ENCODE data around the gene CDPF1. TPM values are rescaled to one million over a fixed set of nuclear protein-coding genes. Genes with fewer than 3 reads are reported as not detected.
"Not testable (repeated sequence)": the region's sequence is repeated elsewhere in the genome, so short reads cannot be mapped to it uniquely, and the experiment has no call there.

The CDPF1 gene
- polyA plus RNA-seq, 6 donors from 2014 or later, result 13.2 to 28.7 (median 21.6) TPM

GRCh38 chr22:46224044-46224897, 25.8 kb downstream of the CDPF1 start:
- DNase-seq (no peak), ATAC-seq (ENCODE audit: low read depth in 2 of 2) (no peak)
- peaks cover 5 to 18% of the 10 kb centered on the region in 2 donors for H3K36me3 Mint-ChIP-seq
- H3K27ac Mint-ChIP-seq, result no peak overlapping the region
- H3K9me3 Mint-ChIP-seq, result no peaks in the 10 kb centered on the region
- H3K4me1 Mint-ChIP-seq, result peaks cover 0 to 5% (median 1%) of the 10 kb centered on the region in 3 donors
- no peaks in the 10 kb centered on the region for H3K27me3 Mint-ChIP-seq
- H3K4me3 Mint-ChIP-seq, result no peak overlapping the region

- no peak for DNase-seq
- peaks cover 12 to 26% of the 10 kb centered on the region in 2 donors for H3K36me3 Mint-ChIP-seq
- peak overlapping the region in 1 of 8 donors; percentile 9 for H3K4me3 Mint-ChIP-seq
- no peaks in the 10 kb centered on the region for H3K9me3 Mint-ChIP-seq
- peaks cover 0 to 4% (median 1%) of the 10 kb centered on the region in 3 donors for H3K4me1 Mint-ChIP-seq
- H3K27me3 Mint-ChIP-seq, result no peaks in the 10 kb centered on the region
- H3K27ac Mint-ChIP-seq, result peak overlapping the region in 1 of 6 donors; percentile 72
- ATAC-seq (ENCODE audit: low read depth in 2 of 2), result no peak
These were observed 29.2 kb downstream of the CDPF1 start for GRCh38 chr22:46220921-46221320.

GRCh38 chr22:46219636-46220035, 30.5 kb downstream of the CDPF1 start:
- no peak for DNase-seq
- Mint-ChIP-seq H3K4me1 (peaks cover 0 to 1% (median 0%) of the 10 kb centered on the region in 3 donors), H3K27me3 (no peaks in the 10 kb centered on the region), H3K36me3 (peaks cover 12 to 25% of the 10 kb centered on the region in 2 donors), H3K27ac (no peak overlapping the region), H3K4me3 (no peak overlapping the region), H3K9me3 (no peaks in the 10 kb centered on the region)
- ATAC-seq (ENCODE audit: low read depth in 2 of 2), result no peak

GRCh38 chr22:46214616-46215015, 35.5 kb downstream of the CDPF1 start:
- H3K27me3 Mint-ChIP-seq, result no peaks in the 10 kb centered on the region
- DNase-seq, result no peak
- ATAC-seq (ENCODE audit: low read depth in 2 of 2), result no peak
- H3K4me3 Mint-ChIP-seq, result no peak overlapping the region
- peaks cover 23 to 46% of the 10 kb centered on the region in 2 donors for H3K36me3 Mint-ChIP-seq
- peaks cover 0 to 4% (median under 1%) of the 10 kb centered on the region in 7 donors for H3K9me3 Mint-ChIP-seq
- H3K27ac Mint-ChIP-seq, result no peak overlapping the region
- peaks cover 3 to 7% (median 6%) of the 10 kb centered on the region in 3 donors for H3K4me1 Mint-ChIP-seq

GRCh38 chr22:46214149-46214548, 35.9 kb downstream of the CDPF1 start:
- H3K36me3 Mint-ChIP-seq, result peaks cover 23 to 46% of the 10 kb centered on the region in 2 donors
- DNase-seq (no peak), ATAC-seq (ENCODE audit: low read depth in 2 of 2) (no peak)

GRCh38 chr22:46213052-46213451, 37.0 kb downstream of the CDPF1 start:
- Mint-ChIP-seq H3K4me1 (peaks cover 2 to 7% (median 6%) of the 10 kb centered on the region in 3 donors), H3K36me3 (peaks cover 29 to 55% of the 10 kb centered on the region in 2 donors), H3K9me3 (peaks cover 7 to 15% (median 10%) of the 10 kb centered on the region in 7 donors), H3K27ac (peak overlapping the region in 1 of 6 donors; percentile 64), H3K27me3 (no peaks in the 10 kb centered on the region), H3K4me3 (no peak overlapping the region)
- ATAC-seq (ENCODE audit: low read depth in 2 of 2) (no peak), DNase-seq (no peak)

More at GRCh38 chr22:46214149-46214548, 35.9 kb downstream of the CDPF1 start:
- H3K27ac Mint-ChIP-seq, result peak overlapping the region in 1 of 6 donors; percentile 47
- no peaks in the 10 kb centered on the region for H3K27me3 Mint-ChIP-seq
- H3K9me3 Mint-ChIP-seq, result peaks cover 2 to 6% (median 4%) of the 10 kb centered on the region in 7 donors
- H3K4me1 Mint-ChIP-seq, result peaks cover 2 to 7% (median 6%) of the 10 kb centered on the region in 3 donors
- H3K4me3 Mint-ChIP-seq, result no peak overlapping the region

- Mint-ChIP-seq H3K27ac (no peak overlapping the region), H3K27me3 (no peaks in the 10 kb centered on the region), H3K36me3 (peaks cover 28 to 53% of the 10 kb centered on the region in 2 donors)
These were observed 37.9 kb downstream of the CDPF1 start for GRCh38 chr22:46212195-46212594.

GRCh38 chr22:46209262-46209661, 40.8 kb downstream of the CDPF1 start:
- H3K36me3 Mint-ChIP-seq, result peaks cover 29 to 38% of the 10 kb centered on the region in 2 donors
- no peaks in the 10 kb centered on the region for H3K27me3 Mint-ChIP-seq
- no peak overlapping the region for H3K27ac Mint-ChIP-seq
- H3K4me1 Mint-ChIP-seq, result peaks cover 2 to 3% (median 3%) of the 10 kb centered on the region in 3 donors
- no peak overlapping the region for H3K4me3 Mint-ChIP-seq
- peaks cover 7 to 20% (median 13%) of the 10 kb centered on the region in 7 donors for H3K9me3 Mint-ChIP-seq
- DNase-seq, result no peak
- ATAC-seq (ENCODE audit: low read depth in 2 of 2), result no peak

More at GRCh38 chr22:46212195-46212594, 37.9 kb downstream of the CDPF1 start:
- peaks cover 7 to 15% (median 10%) of the 10 kb centered on the region in 7 donors for H3K9me3 Mint-ChIP-seq
- H3K4me3 Mint-ChIP-seq, result no peak overlapping the region
- ATAC-seq (ENCODE audit: low read depth in 2 of 2) (no peak), DNase-seq (no peak)
- peaks cover 2 to 7% (median 6%) of the 10 kb centered on the region in 3 donors for H3K4me1 Mint-ChIP-seq

GRCh38 chr22:46203601-46203980, 46.5 kb downstream of the CDPF1 start:
- Mint-ChIP-seq H3K27ac (no peak overlapping the region), H3K9me3 (peaks cover 1 to 11% (median 2%) of the 10 kb centered on the region in 7 donors), H3K4me1 (no peaks in the 10 kb centered on the region), H3K4me3 (no peak overlapping the region), H3K27me3 (no peaks in the 10 kb centered on the region), H3K36me3 (peaks cover 18 to 26% of the 10 kb centered on the region in 2 donors)
- ATAC-seq (ENCODE audit: low read depth in 2 of 2) (no peak), DNase-seq (no peak)

GRCh38 chr22:46202897-46203600, 47.0 kb downstream of the CDPF1 start:
- no peaks in the 10 kb centered on the region for H3K4me1 Mint-ChIP-seq
- no peak for ATAC-seq (ENCODE audit: low read depth in 2 of 2)
- no peak overlapping the region for H3K4me3 Mint-ChIP-seq
- peaks cover 14 to 24% of the 10 kb centered on the region in 2 donors for H3K36me3 Mint-ChIP-seq
- no peak overlapping the region for H3K27ac Mint-ChIP-seq
- H3K27me3 Mint-ChIP-seq, result no peaks in the 10 kb centered on the region
- no peak for DNase-seq
- H3K9me3 Mint-ChIP-seq, result peaks cover 0 to 8% (median 0%) of the 10 kb centered on the region in 7 donors

GRCh38 chr22:46201059-46201757, 48.9 kb downstream of the CDPF1 start:
- ATAC-seq (ENCODE audit: low read depth in 2 of 2), result no peak
- no peak for DNase-seq

GRCh38 chr22:46198806-46199205, 51.3 kb downstream of the CDPF1 start:
- not testable (repeated sequence) for H3K27me3 Mint-ChIP-seq; H3K27ac Mint-ChIP-seq; H3K4me1 Mint-ChIP-seq; H3K9me3 Mint-ChIP-seq; ATAC-seq (ENCODE audit: low read depth in 2 of 2); DNase-seq
- H3K36me3 Mint-ChIP-seq, result peaks cover 14 to 15% of the 10 kb centered on the region in 2 donors
- H3K4me3 Mint-ChIP-seq, result peak overlapping the region in 1 of 8 donors; percentile 35

More at GRCh38 chr22:46201059-46201757, 48.9 kb downstream of the CDPF1 start:
- H3K27me3 Mint-ChIP-seq, result no peaks in the 10 kb centered on the region
- peaks cover 0 to 5% (median 2%) of the 10 kb centered on the region in 3 donors for H3K4me1 Mint-ChIP-seq
- H3K36me3 Mint-ChIP-seq, result peaks cover 14 to 24% of the 10 kb centered on the region in 2 donors
- peak overlapping the region in 1 of 8 donors; percentile 78 for H3K4me3 Mint-ChIP-seq
- H3K27ac Mint-ChIP-seq, result peak overlapping the region in 2 of 6 donors; percentile 17 to 37
- peaks cover 0 to 8% (median 0%) of the 10 kb centered on the region in 7 donors for H3K9me3 Mint-ChIP-seq

- DNase-seq, result no peak
- Mint-ChIP-seq H3K27ac (peak overlapping the region in 1 of 6 donors; percentile 80), H3K9me3 (no peaks in the 10 kb centered on the region), H3K27me3 (no peaks in the 10 kb centered on the region), H3K36me3 (peaks cover 9 to 13% of the 10 kb centered on the region in 2 donors), H3K4me3 (no peak overlapping the region), H3K4me1 (peaks cover 0 to 5% (median 2%) of the 10 kb centered on the region in 3 donors)
- no peak for ATAC-seq (ENCODE audit: low read depth in 2 of 2)
These were observed 51.8 kb downstream of the CDPF1 start for GRCh38 chr22:46198274-46198673.

Measured in naive B cell (primary cell).